ENCODE data around the gene GPR42.

GPR42 gene, protein sequence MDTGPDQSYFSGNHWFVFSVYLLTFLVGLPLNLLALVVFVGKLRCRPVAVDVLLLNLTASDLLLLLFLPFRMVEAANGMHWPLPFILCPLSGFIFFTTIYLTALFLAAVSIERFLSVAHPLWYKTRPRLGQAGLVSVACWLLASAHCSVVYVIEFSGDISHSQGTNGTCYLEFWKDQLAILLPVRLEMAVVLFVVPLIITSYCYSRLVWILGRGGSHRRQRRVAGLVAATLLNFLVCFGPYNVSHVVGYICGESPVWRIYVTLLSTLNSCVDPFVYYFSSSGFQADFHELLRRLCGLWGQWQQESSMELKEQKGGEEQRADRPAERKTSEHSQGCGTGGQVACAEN

GRCh38 chr19:35370722-35371121 lies at the start of gene GPR42:
GPR42 (plus strand) TSS chr19:35371068; CDS start chr19:35371360, 292 bp downstream.
- H3K9ac ChIP-seq (ENCODE audit: insufficient read length, low read depth): no peak within 1 kb of the TSS
- no peak for DNase-seq (ENCODE audit: low read depth, low spot score)

GRCh38 chr19:35321291-35321690 lies 49.6 kb upstream of the GPR42 start:
- Histone ChIP-seq H3K4me3 (ENCODE audit: insufficient read length, low read depth) (no peak overlapping the region), H3K27me3 (ENCODE audit: insufficient read depth, insufficient read length) (no peaks in the 10 kb centered on the region), H3K4me1 (ENCODE audit: insufficient read depth, insufficient read length) (peaks cover 5% of the 10 kb centered on the region), H3K9me3 (ENCODE audit: insufficient read depth, low read length) (peaks cover 8% of the 10 kb centered on the region; the same call in 1 of the 2 replicates), H3K9ac (ENCODE audit: insufficient read length, low read depth) (no peak overlapping the region), H3K36me3 (ENCODE audit: insufficient read depth, insufficient read length, low read length) (no peaks in the 10 kb centered on the region)
- DNase-seq (ENCODE audit: low read depth, low spot score): no peak
- no peak for TF ChIP-seq ZNF274 (IDR thresholded peaks at IDR 0.05; ENCODE audit: low read depth, low read length)
- no peak for TF ChIP-seq SUZ12 (IDR thresholded peaks at IDR 0.05; ENCODE audit: extremely low read depth, insufficient read depth, insufficient read length)
- TF ChIP-seq YY1 (IDR thresholded peaks at IDR 0.05; ENCODE audit: insufficient read depth, insufficient read length): no peak

More at GRCh38 chr19:35370722-35371121, at the start of gene GPR42:
- Histone ChIP-seq H3K4me3 (ENCODE audit: insufficient read length, low read depth) (no peak within 1 kb of the TSS), H3K9me3 (ENCODE audit: insufficient read depth, low read length) (no peaks in the 10 kb centered on the region), H3K4me1 (ENCODE audit: insufficient read depth, insufficient read length) (no peaks in the 10 kb centered on the region), H3K36me3 (ENCODE audit: insufficient read depth, insufficient read length, low read length) (no peaks in the 10 kb centered on the region), H3K27me3 (ENCODE audit: insufficient read depth, insufficient read length) (no peaks in the 10 kb centered on the region)
- TF ChIP-seq ZNF274 (IDR thresholded peaks at IDR 0.05; ENCODE audit: low read depth, low read length) (no peak), YY1 (IDR thresholded peaks at IDR 0.05; ENCODE audit: insufficient read depth, insufficient read length) (no peak), SUZ12 (IDR thresholded peaks at IDR 0.05; ENCODE audit: extremely low read depth, insufficient read depth, insufficient read length) (no peak)

DNA sequence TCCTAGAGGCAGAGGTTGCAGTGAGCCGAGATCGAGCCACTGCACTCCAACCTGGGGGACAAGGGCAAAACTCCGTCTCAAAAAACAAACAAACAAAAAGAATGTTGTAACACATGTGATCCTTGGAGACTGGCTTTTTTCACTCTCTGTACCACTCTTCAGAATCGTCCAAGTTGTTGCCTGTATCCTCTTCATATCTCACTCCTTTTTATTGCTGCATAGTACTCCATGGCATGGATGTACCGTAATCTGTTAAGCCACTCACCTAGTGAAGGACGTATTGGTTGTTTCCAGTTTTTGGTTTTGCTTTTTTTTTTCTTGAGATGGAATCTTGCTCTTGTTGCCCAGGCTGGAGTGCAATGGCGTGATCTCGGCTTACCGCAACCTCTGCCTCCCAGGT lies 48.9 kb upstream of the GPR42 start:
- Histone ChIP-seq H3K9ac (ENCODE audit: insufficient read length, low read depth) (no peak overlapping the region), H3K4me3 (ENCODE audit: insufficient read length, low read depth) (no peak overlapping the region), H3K36me3 (ENCODE audit: insufficient read depth, insufficient read length, low read length) (no peaks in the 10 kb centered on the region), H3K27me3 (ENCODE audit: insufficient read depth, insufficient read length) (no peaks in the 10 kb centered on the region), H3K4me1 (ENCODE audit: insufficient read depth, insufficient read length) (peaks cover 5% of the 10 kb centered on the region), H3K9me3 (ENCODE audit: insufficient read depth, low read length) (peaks cover 8% of the 10 kb centered on the region; the same call in 1 of the 2 replicates)
- no peak for DNase-seq (ENCODE audit: low read depth, low spot score)
- TF ChIP-seq YY1 (IDR thresholded peaks at IDR 0.05; ENCODE audit: insufficient read depth, insufficient read length) (no peak), SUZ12 (IDR thresholded peaks at IDR 0.05; ENCODE audit: extremely low read depth, insufficient read depth, insufficient read length) (no peak), ZNF274 (IDR thresholded peaks at IDR 0.05; ENCODE audit: low read depth, low read length) (no peak)

DNA sequence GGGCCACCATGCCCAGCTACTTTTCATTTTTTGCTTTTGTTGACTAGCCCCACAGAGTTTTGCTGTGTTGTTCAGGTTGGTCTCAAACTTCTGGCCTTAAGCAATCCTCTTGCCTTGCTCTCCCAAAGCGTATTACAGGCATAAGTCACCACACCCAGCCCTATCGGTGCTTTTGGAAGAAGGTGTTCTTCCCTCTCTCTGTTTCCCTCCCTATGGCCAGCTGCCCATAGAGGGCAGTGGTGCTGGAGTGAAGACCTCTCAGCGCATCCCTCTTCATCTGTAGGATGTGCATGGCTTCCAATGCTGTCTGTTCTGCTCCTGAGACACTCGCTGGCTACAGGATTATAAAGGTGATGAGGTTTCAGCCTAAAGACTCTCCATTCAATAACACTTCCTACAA lies 43.2 kb upstream of the GPR42 start:
- no peaks in the 10 kb centered on the region for H3K27me3 ChIP-seq (ENCODE audit: insufficient read depth, insufficient read length)
- H3K36me3 ChIP-seq (ENCODE audit: insufficient read depth, insufficient read length, low read length): no peaks in the 10 kb centered on the region
- DNase-seq (ENCODE audit: low read depth, low spot score): no peak
- H3K4me1 ChIP-seq (ENCODE audit: insufficient read depth, insufficient read length): peaks cover 6% of the 10 kb centered on the region
- H3K9ac ChIP-seq (ENCODE audit: insufficient read length, low read depth): no peak overlapping the region
- H3K4me3 ChIP-seq (ENCODE audit: insufficient read length, low read depth): no peak overlapping the region
- H3K9me3 ChIP-seq (ENCODE audit: insufficient read depth, low read length): no peaks in the 10 kb centered on the region
- TF ChIP-seq YY1 (IDR thresholded peaks at IDR 0.05; ENCODE audit: insufficient read depth, insufficient read length) (no peak), SUZ12 (IDR thresholded peaks at IDR 0.05; ENCODE audit: extremely low read depth, insufficient read depth, insufficient read length) (no peak)

DNA sequence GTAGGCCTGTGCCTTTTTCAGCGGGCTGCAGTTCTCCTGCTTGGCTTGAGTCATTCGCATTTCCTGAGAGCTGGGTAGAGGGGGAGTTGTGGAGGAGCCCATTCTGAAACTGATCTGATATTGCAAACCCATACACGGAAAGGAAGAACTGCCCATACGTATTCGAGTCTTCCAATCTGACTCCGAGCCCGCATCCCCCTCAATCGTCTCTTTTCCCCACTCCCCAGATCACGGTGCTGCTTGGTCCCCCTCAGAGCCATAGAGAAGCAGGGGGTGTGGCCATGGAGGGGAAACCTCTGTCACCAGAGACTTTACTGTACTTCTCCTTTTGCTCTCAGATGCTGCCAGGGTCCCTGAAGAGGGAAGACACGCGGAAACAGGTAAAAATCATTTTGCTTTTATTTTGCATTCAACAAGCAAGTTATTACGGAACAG lies 42.0 kb upstream of the GPR42 start, which contains the start of gene CD22:
Gene CD22, plus strand, starts transcription at position 337 of the 435 bp plus-strand sequence. CDS start 2,854 bp downstream, outside the sequence.
- DNase-seq (ENCODE audit: low read depth, low spot score): no peak
- Histone ChIP-seq H3K9ac (ENCODE audit: insufficient read length, low read depth) (no peak within 1 kb of the TSS), H3K27me3 (ENCODE audit: insufficient read depth, insufficient read length) (no peaks in the 10 kb centered on the region), H3K36me3 (ENCODE audit: insufficient read depth, insufficient read length, low read length) (no peaks in the 10 kb centered on the region), H3K4me3 (ENCODE audit: insufficient read length, low read depth) (no peak within 1 kb of the TSS), H3K4me1 (ENCODE audit: insufficient read depth, insufficient read length) (peaks cover 6% of the 10 kb centered on the region), H3K9me3 (ENCODE audit: insufficient read depth, low read length) (no peaks in the 10 kb centered on the region)
- no peak for TF ChIP-seq YY1 (IDR thresholded peaks at IDR 0.05; ENCODE audit: insufficient read depth, insufficient read length)
- no peak for TF ChIP-seq ZNF274 (IDR thresholded peaks at IDR 0.05; ENCODE audit: low read depth, low read length)
- no peak for TF ChIP-seq SUZ12 (IDR thresholded peaks at IDR 0.05; ENCODE audit: extremely low read depth, insufficient read depth, insufficient read length)

DNA sequence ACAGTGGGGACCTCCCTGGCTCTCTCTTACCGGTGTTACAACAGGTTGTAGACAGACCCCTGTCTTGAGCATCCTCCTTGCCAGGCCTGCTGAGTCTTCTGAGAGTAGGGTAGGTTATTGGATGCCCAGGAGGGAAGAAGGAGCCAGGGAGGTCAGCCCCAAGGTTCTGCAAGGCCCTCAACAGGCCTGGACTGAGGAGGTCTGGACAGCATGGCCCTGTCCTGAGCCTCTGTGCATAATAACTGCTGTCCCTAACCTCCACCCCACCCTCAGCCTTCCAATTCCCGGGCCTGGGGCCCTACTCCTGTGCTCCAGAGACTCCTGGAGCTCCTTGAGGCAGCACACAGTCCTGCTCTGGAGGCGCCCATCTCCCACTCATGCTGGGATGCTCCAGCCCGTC lies 41.5 kb upstream of the GPR42 start:
- H3K9me3 ChIP-seq (ENCODE audit: insufficient read depth, low read length): no peaks in the 10 kb centered on the region
- H3K9ac ChIP-seq (ENCODE audit: insufficient read length, low read depth): no peak overlapping the region
- no peak for TF ChIP-seq SUZ12 (IDR thresholded peaks at IDR 0.05; ENCODE audit: extremely low read depth, insufficient read depth, insufficient read length)
- no peak for TF ChIP-seq ZNF274 (IDR thresholded peaks at IDR 0.05; ENCODE audit: low read depth, low read length)
- TF ChIP-seq YY1 (IDR thresholded peaks at IDR 0.05; ENCODE audit: insufficient read depth, insufficient read length): no peak
- DNase-seq (ENCODE audit: low read depth, low spot score): no peak
- H3K4me3 ChIP-seq (ENCODE audit: insufficient read length, low read depth): no peak overlapping the region
- peaks cover 6% of the 10 kb centered on the region for H3K4me1 ChIP-seq (ENCODE audit: insufficient read depth, insufficient read length)
- H3K27me3 ChIP-seq (ENCODE audit: insufficient read depth, insufficient read length): no peaks in the 10 kb centered on the region
- no peaks in the 10 kb centered on the region for H3K36me3 ChIP-seq (ENCODE audit: insufficient read depth, insufficient read length, low read length)

DNA sequence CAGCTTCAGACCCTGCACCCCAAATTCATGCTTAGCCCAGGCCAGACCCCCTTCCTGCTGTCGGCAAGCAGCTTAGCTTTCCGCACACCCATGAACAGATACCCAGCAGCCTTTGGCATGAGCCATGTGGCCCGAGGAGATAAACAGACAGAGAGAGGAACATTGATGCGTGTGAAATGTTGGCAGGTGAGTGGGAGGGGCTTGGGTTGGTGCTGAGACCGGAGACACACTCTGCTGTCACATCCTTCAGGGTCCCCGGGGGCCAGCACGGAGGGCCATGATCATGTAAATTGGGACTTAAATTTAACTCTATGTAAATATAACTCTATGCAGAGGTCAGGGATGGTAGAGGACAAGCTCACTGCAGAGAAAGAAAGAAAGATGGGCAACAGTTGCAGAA lies 40.4 kb upstream of the GPR42 start:
- no peak overlapping the region for H3K4me3 ChIP-seq (ENCODE audit: insufficient read length, low read depth)
- H3K9ac ChIP-seq (ENCODE audit: insufficient read length, low read depth): no peak overlapping the region
- H3K4me1 ChIP-seq (ENCODE audit: insufficient read depth, insufficient read length): peaks cover 6% of the 10 kb centered on the region
- no peaks in the 10 kb centered on the region for H3K36me3 ChIP-seq (ENCODE audit: insufficient read depth, insufficient read length, low read length)
- H3K27me3 ChIP-seq (ENCODE audit: insufficient read depth, insufficient read length): no peaks in the 10 kb centered on the region
- DNase-seq (ENCODE audit: low read depth, low spot score): no peak
- no peaks in the 10 kb centered on the region for H3K9me3 ChIP-seq (ENCODE audit: insufficient read depth, low read length)
- TF ChIP-seq YY1 (IDR thresholded peaks at IDR 0.05; ENCODE audit: insufficient read depth, insufficient read length) (no peak), SUZ12 (IDR thresholded peaks at IDR 0.05; ENCODE audit: extremely low read depth, insufficient read depth, insufficient read length) (no peak), ZNF274 (IDR thresholded peaks at IDR 0.05; ENCODE audit: low read depth, low read length) (no peak)

Measured in NT2/D1 (cell line).